Measurements from ENCODE around the gene SMAD5.

The SMAD5 gene

GRCh38 chr5:136197462-136198142, 65.0 kb downstream of the SMAD5 start:
- DNase-seq (ENCODE audit: low read depth): no peak

GRCh38 chr5:136198453-136198852, 65.8 kb downstream of the SMAD5 start:
- DNase-seq (ENCODE audit: low read depth): no peak

GRCh38 chr5:136199408-136199807, 66.8 kb downstream of the SMAD5 start:
- no peak for DNase-seq (ENCODE audit: low read depth)

- no peak for DNase-seq (ENCODE audit: low read depth)
These were observed 67.5 kb downstream of the SMAD5 start for GRCh38 chr5:136200130-136200529.

- DNase-seq (ENCODE audit: low read depth): no peak
These were observed 68.1 kb downstream of the SMAD5 start for GRCh38 chr5:136200761-136201160.

- no peak for DNase-seq (ENCODE audit: low read depth)
These were observed 69.2 kb downstream of the SMAD5 start for GRCh38 chr5:136201870-136202269.

GRCh38 chr5:136202469-136203205, 70.0 kb downstream of the SMAD5 start:
- DNase-seq (ENCODE audit: low read depth): no peak

- DNase-seq (ENCODE audit: low read depth): no peak
These were observed 70.8 kb downstream of the SMAD5 start for GRCh38 chr5:136203303-136203922.

GRCh38 chr5:136205061-136205702, 72.5 kb downstream of the SMAD5 start:
- DNase-seq (ENCODE audit: low read depth): no peak

- no peak for DNase-seq (ENCODE audit: low read depth)
These were observed 73.3 kb downstream of the SMAD5 start for GRCh38 chr5:136205941-136206340.

- no peak for DNase-seq (ENCODE audit: low read depth)
These were observed 73.7 kb downstream of the SMAD5 start for GRCh38 chr5:136206361-136206760.

- no peak for DNase-seq (ENCODE audit: low read depth)
These were observed 75.0 kb downstream of the SMAD5 start for GRCh38 chr5:136207631-136208030.

- DNase-seq (ENCODE audit: low read depth): no peak
These were observed 76.3 kb downstream of the SMAD5 start for GRCh38 chr5:136208916-136209315.

- no peak for DNase-seq (ENCODE audit: low read depth)
These were observed 76.8 kb downstream of the SMAD5 start for GRCh38 chr5:136209346-136209910.

GRCh38 chr5:136210259-136210658, 77.6 kb downstream of the SMAD5 start:
- peak; percentile 24 for DNase-seq (ENCODE audit: low read depth)

GRCh38 chr5:136211282-136212040, 78.8 kb downstream of the SMAD5 start:
- DNase-seq (ENCODE audit: low read depth): no peak

GRCh38 chr5:136212252-136212721, 79.6 kb downstream of the SMAD5 start:
- DNase-seq (ENCODE audit: low read depth): peak; percentile 46

GRCh38 chr5:136213919-136214493, 81.4 kb downstream of the SMAD5 start:
- DNase-seq (ENCODE audit: low read depth): no peak

GRCh38 chr5:136215812-136216211, 83.2 kb downstream of the SMAD5 start:
- no peak for DNase-seq (ENCODE audit: low read depth)

- no peak for DNase-seq (ENCODE audit: low read depth)
These were observed 83.6 kb downstream of the SMAD5 start for GRCh38 chr5:136216230-136216629.

- no peak for DNase-seq (ENCODE audit: low read depth)
These were observed 88.7 kb downstream of the SMAD5 start for GRCh38 chr5:136221340-136221739.
